ACC112 (cell line): ENCODE results near the gene OTC.

ENCODE experiments used
- H2AFZ ChIP-seq: fragments of 200-600 bp; sonication (generic); one replicate; pipeline ENCODE4 v1.6.0; 2017; ENCODE audit warnings: antibody characterized with exemption, low read length; ENCODE audit not compliant: unreplicated experiment
- H3K27ac ChIP-seq: fragments of 200-600 bp; sonication (generic); 2 replicates; pipeline ENCODE4 v1.5.1; 2014; ENCODE audit warnings: low read depth, mild to moderate bottlenecking, antibody characterized with exemption, low read length, moderate library complexity
- H3K27me3 ChIP-seq: fragments of 200-600 bp; sonication (generic); 2 replicates; pipeline ENCODE4 v1.6.1; 2014; ENCODE audit warnings: mild to moderate bottlenecking, antibody characterized with exemption, low read length, moderate library complexity, mixed read lengths; ENCODE audit not compliant: insufficient read depth
- H3K36me3 ChIP-seq: fragments of 200-600 bp; sonication (generic); 2 replicates; pipeline ENCODE4 v1.6.1; 2016; ENCODE audit warnings: mild to moderate bottlenecking, antibody characterized with exemption, low read length, moderate library complexity, mixed read lengths; ENCODE audit not compliant: insufficient read depth
- H3K4me1 ChIP-seq: fragments of 200-600 bp; sonication (generic); one replicate; pipeline ENCODE4 v1.6.1; 2016; ENCODE audit warnings: low read length, mixed read lengths; ENCODE audit not compliant: insufficient read depth, unreplicated experiment, control insufficient read depth
- H3K4me3 ChIP-seq: fragments of 200-600 bp; sonication (generic); 2 replicates; pipeline ENCODE4 v1.5.1; 2014; ENCODE audit warnings: mild to moderate bottlenecking, low read depth, low read length
- H3K79me2 ChIP-seq: fragments of 200-600 bp; sonication (generic); one replicate; pipeline ENCODE4 v1.6.0; 2016; ENCODE audit warnings: low read length; ENCODE audit not compliant: control insufficient read depth, unreplicated experiment, insufficient read depth

OTC gene

DNA sequence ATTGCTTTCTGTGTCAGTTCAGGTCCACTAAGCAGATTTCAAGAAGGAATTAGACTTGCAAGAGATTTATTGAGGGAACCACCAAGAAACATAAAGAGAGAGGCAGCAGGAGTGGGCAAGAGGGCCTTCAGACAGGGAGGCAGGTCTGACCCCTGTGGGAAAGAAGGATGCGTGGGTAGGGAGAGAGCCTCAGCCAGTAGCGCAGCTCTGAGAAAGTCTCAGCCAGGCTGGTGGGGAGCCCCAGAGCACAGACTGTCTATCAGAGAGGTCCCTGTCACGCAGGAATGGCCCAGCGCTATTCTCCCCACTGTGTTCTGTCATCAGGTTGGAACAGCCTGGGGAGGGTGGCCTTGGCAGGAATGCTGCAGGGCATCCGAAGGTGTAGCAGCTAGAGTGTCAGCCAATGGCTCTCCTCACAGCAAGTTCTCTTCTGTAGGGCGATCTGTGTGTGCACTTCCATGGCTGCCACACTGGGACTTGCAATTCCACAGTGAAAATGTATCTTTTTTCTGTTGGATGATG, 48.0 kb downstream of the OTC start:
- Histone ChIP-seq H2AFZ (no peak overlapping the region), H3K79me2 (no peaks in the 10 kb centered on the region), H3K27ac (no peak overlapping the region), H3K4me3 (no peak overlapping the region), H3K27me3 (no peaks in the 10 kb centered on the region), H3K36me3 (no peaks in the 10 kb centered on the region), H3K4me1 (no peaks in the 10 kb centered on the region)

DNA sequence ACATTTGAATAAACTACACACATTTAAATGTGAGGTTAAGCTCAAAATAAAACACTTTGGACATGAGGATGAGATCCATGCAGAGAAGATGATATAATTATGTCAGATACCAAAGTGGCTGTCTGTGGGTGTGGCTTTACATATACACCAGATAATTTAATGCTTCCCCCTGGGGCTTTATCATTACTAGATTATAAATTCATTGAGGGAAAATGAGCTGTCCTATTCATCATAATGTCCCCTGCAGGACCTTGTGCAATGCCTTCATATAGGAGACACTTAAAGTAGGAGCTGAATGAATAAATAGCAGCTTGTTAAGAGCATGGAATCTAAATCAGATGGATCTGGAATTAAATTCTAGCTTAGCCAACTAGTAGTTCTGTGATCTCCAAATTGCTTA, 49.7 kb downstream of the OTC start:
- Histone ChIP-seq H3K36me3 (no peaks in the 10 kb centered on the region), H3K4me3 (no peak overlapping the region), H2AFZ (no peak overlapping the region), H3K4me1 (no peaks in the 10 kb centered on the region), H3K79me2 (no peaks in the 10 kb centered on the region), H3K27me3 (peaks cover 16% of the 10 kb centered on the region; the same call in 1 of the 2 replicates), H3K27ac (no peak overlapping the region)

DNA sequence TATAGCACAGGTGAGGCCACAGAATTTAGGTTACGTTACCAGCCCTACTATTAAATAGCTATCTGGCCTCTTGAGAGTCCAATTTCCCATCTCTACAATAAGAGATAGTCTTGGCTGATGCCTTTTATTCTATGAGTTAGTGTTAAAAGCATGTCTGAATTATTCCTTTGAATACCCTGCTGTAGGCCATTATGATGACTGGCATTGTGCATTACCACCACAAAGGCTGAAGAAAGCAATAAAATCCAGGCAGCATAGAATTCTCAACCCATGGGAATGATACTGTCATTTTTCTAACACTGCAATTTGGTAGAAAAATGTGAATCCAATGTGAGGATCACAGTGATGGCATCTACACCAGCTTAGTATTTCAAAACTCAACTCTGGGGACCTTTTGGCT, 51.4 kb downstream of the OTC start:
- no peaks in the 10 kb centered on the region for H3K79me2 ChIP-seq
- H3K36me3 ChIP-seq, result no peaks in the 10 kb centered on the region
- no peaks in the 10 kb centered on the region for H3K4me1 ChIP-seq
- no peak overlapping the region for H2AFZ ChIP-seq
- H3K27me3 ChIP-seq, result peaks cover 19% of the 10 kb centered on the region; the same call in 1 of the 2 replicates
- no peak overlapping the region for H3K4me3 ChIP-seq
- no peak overlapping the region for H3K27ac ChIP-seq

GRCh38 chrX:38407126-38407525, 54.7 kb downstream of the OTC start:
- no peak overlapping the region for H3K27ac ChIP-seq
- no peaks in the 10 kb centered on the region for H3K4me1 ChIP-seq
- H3K27me3 ChIP-seq, result peaks cover 23% of the 10 kb centered on the region; the same call in 1 of the 2 replicates
- no peak overlapping the region for H2AFZ ChIP-seq
- H3K4me3 ChIP-seq, result no peak overlapping the region
- H3K79me2 ChIP-seq, result no peaks in the 10 kb centered on the region
- no peaks in the 10 kb centered on the region for H3K36me3 ChIP-seq

GRCh38 chrX:38409289-38409688, 56.9 kb downstream of the OTC start:
- peaks cover 23% of the 10 kb centered on the region; the same call in 1 of the 2 replicates for H3K27me3 ChIP-seq
- no peaks in the 10 kb centered on the region for H3K36me3 ChIP-seq
- no peaks in the 10 kb centered on the region for H3K4me1 ChIP-seq
- H3K79me2 ChIP-seq, result no peaks in the 10 kb centered on the region
- no peak overlapping the region for H3K4me3 ChIP-seq
- no peak overlapping the region for H2AFZ ChIP-seq
- H3K27ac ChIP-seq, result no peak overlapping the region

- no peaks in the 10 kb centered on the region for H3K79me2 ChIP-seq
- no peak overlapping the region for H2AFZ ChIP-seq
- H3K36me3 ChIP-seq, result no peaks in the 10 kb centered on the region
- no peak overlapping the region for H3K27ac ChIP-seq
- H3K4me1 ChIP-seq, result no peaks in the 10 kb centered on the region
- H3K27me3 ChIP-seq, result no peaks in the 10 kb centered on the region
- no peak overlapping the region for H3K4me3 ChIP-seq
These were observed 74.4 kb downstream of the OTC start for GRCh38 chrX:38426785-38427184.

DNA sequence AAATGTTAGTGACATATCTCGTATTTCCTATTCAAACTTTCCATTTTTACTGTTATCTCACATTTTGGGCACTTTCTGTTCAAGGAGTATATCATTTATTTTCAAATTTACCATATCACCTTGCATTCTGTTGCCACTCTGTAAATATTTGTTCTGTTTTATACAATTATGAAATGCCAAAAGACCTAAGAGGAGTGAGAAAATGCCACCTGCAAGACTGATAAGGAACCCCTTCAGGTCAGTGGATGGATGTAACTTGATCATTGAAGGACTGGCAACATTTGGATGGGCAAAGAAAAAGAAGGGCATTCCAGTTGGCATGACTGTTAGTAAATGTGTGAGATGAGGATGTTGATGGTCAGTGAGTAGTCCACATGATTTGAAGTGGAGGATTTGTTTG, 79.1 kb downstream of the OTC start:
- Histone ChIP-seq H3K27me3 (no peaks in the 10 kb centered on the region), H3K4me1 (no peaks in the 10 kb centered on the region), H3K4me3 (no peak overlapping the region), H3K79me2 (no peaks in the 10 kb centered on the region), H3K36me3 (no peaks in the 10 kb centered on the region), H3K27ac (no peak overlapping the region), H2AFZ (no peak overlapping the region)

DNA sequence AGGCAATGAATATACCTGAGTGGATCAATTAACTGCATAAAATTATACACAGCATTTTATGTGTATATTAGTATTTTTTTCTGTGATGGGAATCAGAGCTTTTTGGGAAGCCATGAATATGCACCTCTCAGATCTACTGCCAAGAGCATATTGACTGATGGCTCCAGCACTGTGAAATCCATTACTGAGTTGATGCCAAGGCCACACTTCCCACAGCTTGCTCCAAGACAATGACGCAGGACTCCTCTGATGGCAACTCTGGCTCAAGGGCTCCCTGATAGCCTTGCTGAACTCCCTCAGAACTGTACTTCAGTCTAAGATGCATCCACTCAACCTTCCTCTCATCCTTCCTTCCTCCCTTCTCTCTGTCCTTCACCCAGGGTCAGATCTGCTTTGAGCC, 82.7 kb downstream of the OTC start:
- no peaks in the 10 kb centered on the region for H3K4me1 ChIP-seq
- no peaks in the 10 kb centered on the region for H3K79me2 ChIP-seq
- H3K4me3 ChIP-seq, result no peak overlapping the region
- no peaks in the 10 kb centered on the region for H3K36me3 ChIP-seq
- H2AFZ ChIP-seq, result no peak overlapping the region
- H3K27me3 ChIP-seq, result no peaks in the 10 kb centered on the region
- no peak overlapping the region for H3K27ac ChIP-seq

GRCh38 chrX:38437093-38437492, 84.7 kb downstream of the OTC start:
- Histone ChIP-seq H3K4me3 (no peak overlapping the region), H3K4me1 (no peaks in the 10 kb centered on the region), H2AFZ (no peak overlapping the region), H3K27ac (no peak overlapping the region), H3K79me2 (no peaks in the 10 kb centered on the region), H3K27me3 (no peaks in the 10 kb centered on the region), H3K36me3 (no peaks in the 10 kb centered on the region)

GRCh38 chrX:38438321-38438720, 85.9 kb downstream of the OTC start:
- Histone ChIP-seq H3K36me3 (no peaks in the 10 kb centered on the region), H3K4me1 (no peaks in the 10 kb centered on the region), H3K27ac (no peak overlapping the region), H3K27me3 (no peaks in the 10 kb centered on the region), H3K79me2 (no peaks in the 10 kb centered on the region), H3K4me3 (no peak overlapping the region), H2AFZ (no peak overlapping the region)

- no peaks in the 10 kb centered on the region for H3K79me2 ChIP-seq
- no peak overlapping the region for H2AFZ ChIP-seq
- H3K27me3 ChIP-seq, result no peaks in the 10 kb centered on the region; the same call in 1 of the 2 replicates
- no peaks in the 10 kb centered on the region for H3K36me3 ChIP-seq
- no peaks in the 10 kb centered on the region for H3K4me1 ChIP-seq
- H3K4me3 ChIP-seq, result no peak overlapping the region
- no peak overlapping the region for H3K27ac ChIP-seq
These were observed 100.2 kb downstream of the OTC start for GRCh38 chrX:38452603-38453002.
